MCF 10A (cell line): ENCODE results near the gene BEND5. TPM values are rescaled to one million over a fixed set of nuclear protein-coding genes. Genes with fewer than 3 reads are reported as not detected.

Source experiments
- BruUV-seq: library from RNA; stranded (reverse); fragments of 400-500 nt; replicated peaks from 2 replicates; lab custom pipeline; 2021; lab: Mats Ljungman, UMichigan
- CTCF ChIA-PET: fragments of 300-600 bp; sonication (Branson Sonifier 250); formaldehyde crosslinking; extraction: SDS; loops from one replicate; lab custom pipeline; 2021; ENCODE audit warnings: antibody characterized with exemption, inconsistent platforms; lab: Yijun Ruan, JAX
- POLR2A ChIA-PET: fragments of 300-600, 350-650 bp; sonication (Branson Sonifier 250); formaldehyde crosslinking; extraction: SDS; loops from one replicate; lab custom pipeline; 2020; ENCODE audit warnings: antibody characterized with exemption, inconsistent platforms; lab: Yijun Ruan, JAX
- DNase-seq: peaks from one replicate; pipeline ENCODE4 v3.0.0-alpha.2; 2018; ENCODE audit not compliant: unreplicated experiment
- H3K27ac Mint-ChIP-seq: one replicate; pipeline ENCODE4 v1.8.0; 2022; ENCODE audit warnings: mild to moderate bottlenecking, low read depth, mixed read lengths; ENCODE audit not compliant: unreplicated experiment
- H3K27me3 Mint-ChIP-seq: one replicate; pipeline ENCODE4 v1.8.0; 2022; ENCODE audit warnings: mixed read lengths; ENCODE audit not compliant: insufficient read depth, unreplicated experiment
- H3K36me3 Mint-ChIP-seq: one replicate; pipeline ENCODE4 v1.8.0; 2022; ENCODE audit warnings: mild to moderate bottlenecking, moderate library complexity, mixed read lengths; ENCODE audit not compliant: insufficient read depth, unreplicated experiment
- H3K4me1 Mint-ChIP-seq: one replicate; pipeline ENCODE4 v1.8.0; 2022; ENCODE audit warnings: mixed read lengths; ENCODE audit not compliant: insufficient read depth, unreplicated experiment
- H3K4me3 Mint-ChIP-seq: one replicate; pipeline ENCODE4 v1.8.0; 2022; ENCODE audit warnings: mild to moderate bottlenecking, moderate library complexity, mixed read lengths; ENCODE audit not compliant: unreplicated experiment
- H3K9me3 Mint-ChIP-seq: one replicate; pipeline ENCODE4 v1.8.0; 2022; ENCODE audit warnings: mixed read lengths; ENCODE audit not compliant: unreplicated experiment
- CTCF ChIP-seq: fragments of 200-600 bp; IDR thresholded peaks from one replicate; pipeline ENCODE4 v1.8.0; 2022; ENCODE audit warnings: antibody characterized with exemption, mild to moderate bottlenecking; ENCODE audit not compliant: unreplicated experiment
- intact Hi-C: fragments of 100-400 bp; cut with micrococcal nuclease; formaldehyde crosslinking; loops from 2 replicates; pipeline ENCODE4 v1.14.1; 2022
- total RNA-seq: library from RNA; stranded (reverse); gene quantifications from 2 replicates; pipeline ENCODE4 v1.2.3, GENCODE V29; 2022

Gene BEND5
- total RNA-seq, 1 experiment from 2014 or later = not detected

- Mint-ChIP-seq H3K9me3 (no peaks in the 10 kb centered on the region), H3K27me3 (no peaks in the 10 kb centered on the region), H3K4me1 (peaks cover 20% of the 10 kb centered on the region), H3K4me3 (no peak overlapping the region), H3K36me3 (peaks cover 7% of the 10 kb centered on the region), H3K27ac (no peak overlapping the region)
- DNase-seq = no peak
- CTCF ChIA-PET = interaction anchor here (0.8 to 11.6 kb wide), 17 partner anchors 10 to 1734 kb away, joined by 3 to 159 read pairs (median 11); no protein-coding TSS in a partner anchor
- no peak for TF ChIP-seq CTCF
- intact Hi-C loops = loop anchor here (5.0 to 10.0 kb wide), 2 partner anchors 188 to 1666 kb away; no protein-coding TSS in a partner anchor
- no TSS peak for BruUV-seq
- POLR2A ChIA-PET = no interaction called here
Observed at GRCh38 chr1:48678710-48679505, 97.8 kb downstream of the BEND5 start.
